Activated CD4-positive, alpha-beta T cell treated with anti-CD3 and anti-CD28 coated beads for 24 hours (primary cell): ENCODE results near the gene FBXO45.
"Not testable (repeated sequence)": the region's sequence is repeated elsewhere in the genome, so short reads cannot be mapped to it uniquely, and the experiment has no call there.

Source experiments
- DNase-seq, 2 donors: peaks; one replicate each; pipeline ENCODE4 v3.0.0-alpha.2; 2020; ENCODE audit warnings: low read depth in 2 of 2

Gene FBXO45

GRCh38 chr3:196568246-196569002, at the start of gene FBXO45, which contains the start of gene WDR53:
FBXO45 (plus strand) TSS chr3:196568660; CDS start chr3:196568985, 325 bp downstream.
WDR53 (minus strand) TSS chr3:196568554; CDS start chr3:196561475, 7,079 bp downstream.
- DNase-seq = peak; percentile 89 to 92

- peak in 1 of 2 donors; percentile 46 for DNase-seq
These were observed 49.3 kb upstream of the FBXO45 start for GRCh38 chr3:196518966-196519717.

GRCh38 chr3:196519718-196520082, 48.8 kb upstream of the FBXO45 start:
- DNase-seq = no peak

- not testable (repeated sequence) for DNase-seq
These were observed 47.2 kb upstream of the FBXO45 start for GRCh38 chr3:196521291-196521690.

- no peak for DNase-seq
These were observed 44.6 kb upstream of the FBXO45 start for GRCh38 chr3:196523841-196524240.

GRCh38 chr3:196524527-196524926, 43.9 kb upstream of the FBXO45 start:
- DNase-seq = no peak

GRCh38 chr3:196525141-196525540, 43.3 kb upstream of the FBXO45 start:
- DNase-seq = no peak

- peak; percentile 79 to 87 for DNase-seq
These were observed 39.7 kb upstream of the FBXO45 start for GRCh38 chr3:196528639-196529233.

GRCh38 chr3:196531418-196531817, 37.0 kb upstream of the FBXO45 start:
- no peak for DNase-seq

GRCh38 chr3:196533260-196533681, 35.2 kb upstream of the FBXO45 start:
- no peak for DNase-seq

- DNase-seq = peak; percentile 60 to 61
These were observed 31.0 kb upstream of the FBXO45 start for GRCh38 chr3:196537319-196537984.

GRCh38 chr3:196541684-196542445, 26.6 kb upstream of the FBXO45 start:
- DNase-seq = no peak

- DNase-seq = no peak
These were observed 23.9 kb upstream of the FBXO45 start for GRCh38 chr3:196544491-196544992.

GRCh38 chr3:196546537-196546936, 21.9 kb upstream of the FBXO45 start:
- no peak for DNase-seq

- DNase-seq = no peak
These were observed 21.4 kb upstream of the FBXO45 start for GRCh38 chr3:196547067-196547466.

- not testable (repeated sequence) for DNase-seq
These were observed 19.1 kb upstream of the FBXO45 start for GRCh38 chr3:196549312-196549711.

GRCh38 chr3:196550172-196550571, 18.3 kb upstream of the FBXO45 start:
- not testable (repeated sequence) for DNase-seq

- DNase-seq = no peak
These were observed 16.2 kb upstream of the FBXO45 start for GRCh38 chr3:196552253-196552652.

GRCh38 chr3:196553551-196553950, 14.9 kb upstream of the FBXO45 start:
- no peak for DNase-seq

GRCh38 chr3:196554205-196554604, 14.3 kb upstream of the FBXO45 start:
- DNase-seq = no peak

- no peak for DNase-seq
These were observed 13.2 kb upstream of the FBXO45 start for GRCh38 chr3:196555295-196555694.
